Stomach (tissue), 4 donors: ENCODE measurements around the gene ZNF516.

Experiments
- CTCF ChIP-seq, 7 experiments: fragments of 450-650 bp in 4 of 7; fragments of 200-600 bp in 3 of 7; sonication (generic) in 3 of 7; IDR thresholded peaks; one replicate each; pipeline ENCODE4 v1.5.1; 2016 to 2019; ENCODE audit warnings: antibody characterized with exemption in 7 of 7, control low read depth in 2 of 7, mild to moderate bottlenecking in 1 of 7
- POLR2A ChIP-seq, 4 donors: fragments of 450-650 bp; IDR thresholded peaks; one replicate each; pipeline ENCODE4 v1.6.1; 2016; ENCODE audit warnings: antibody characterized with exemption in 4 of 4, control low read depth in 2 of 4, mild to moderate bottlenecking in 1 of 4, moderate library complexity in 1 of 4
- POLR2AphosphoS5 ChIP-seq, 3 donors: sonication (generic); formaldehyde crosslinking; IDR thresholded peaks; one replicate each; pipeline ENCODE4 v1.6.1; 2016; ENCODE audit warnings: antibody characterized with exemption in 3 of 3

DNA sequence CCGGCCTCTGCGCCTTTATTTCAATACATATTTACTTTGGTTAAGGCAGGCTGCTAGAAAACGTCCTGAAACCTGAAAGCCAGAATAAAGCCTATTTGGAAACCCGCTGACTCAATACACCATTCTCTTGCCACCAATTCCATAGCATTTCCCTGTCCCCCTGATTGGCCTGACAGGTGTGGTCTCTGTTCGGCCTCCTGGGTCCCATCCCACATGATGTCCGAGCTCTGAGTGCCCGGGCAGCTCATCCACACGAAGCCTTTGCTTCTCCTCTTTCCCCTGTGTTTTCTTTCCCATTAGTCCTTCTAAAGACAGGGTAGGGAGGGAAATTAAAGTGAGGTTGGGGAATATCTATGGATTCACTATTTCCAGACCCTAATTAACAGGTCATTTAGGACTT, 42.6 kb upstream of the ZNF516 start:
- TF ChIP-seq POLR2A (IDR thresholded peaks at IDR 0.05): no peak
- no peak for TF ChIP-seq CTCF (IDR thresholded peaks at IDR 0.05)
- TF ChIP-seq POLR2AphosphoS5 (IDR thresholded peaks at IDR 0.05): no peak
